G401 (cell line): ENCODE measurements around the gene ASGR1. TPM values are rescaled to one million over a fixed set of nuclear protein-coding genes. Genes with fewer than 3 reads are reported as not detected.
"Not testable (repeated sequence)": the region's sequence is repeated elsewhere in the genome, so short reads cannot be mapped to it uniquely, and the experiment has no call there.

ENCODE experiments used
- DNase-seq: peaks from one replicate; pipeline ENCODE4 v3.0.0-alpha.2; 2015; ENCODE audit warnings: low spot score
- in situ Hi-C: cut with HindIII; loops from 2 replicates; pipeline ENCODE4 v1.10.0; 2016; ENCODE audit warnings: low sequenced_read_pairs, mixed read lengths
- total RNA-seq: library from RNA; depleted of rRNA; stranded (reverse); fragments of >200 nt; shearing (Covaris generic); gene quantifications from 2 replicates; pipeline ENCODE4 v1.2.3, GENCODE V29; 2014

ASGR1 gene
- total RNA-seq, 1 experiment from 2014 or later: 7.1 TPM

- no peak for DNase-seq
- in situ Hi-C loops: no loop called here
Measured at GRCh38 chr17:7195971-7196370, 16.8 kb upstream of the ASGR1 start.

GRCh38 chr17:7192271-7192937 lies 13.2 kb upstream of the ASGR1 start:
- DNase-seq: peak; percentile 58
- in situ Hi-C loops: no loop called here

- in situ Hi-C loops: no loop called here
- DNase-seq: peak; percentile 88
Measured at GRCh38 chr17:7191571-7192270, 12.6 kb upstream of the ASGR1 start.

GRCh38 chr17:7191069-7191468 lies 11.9 kb upstream of the ASGR1 start:
- in situ Hi-C loops: no loop called here
- no peak for DNase-seq

- no peak for DNase-seq
- in situ Hi-C loops: no loop called here
Measured at GRCh38 chr17:7190276-7190917, 11.2 kb upstream of the ASGR1 start.

- in situ Hi-C loops: no loop called here
- DNase-seq: no peak
Measured at GRCh38 chr17:7186241-7186640, 7.1 kb upstream of the ASGR1 start.

GRCh38 chr17:7184647-7185046 lies 5.5 kb upstream of the ASGR1 start:
- DNase-seq: no peak
- in situ Hi-C loops: no loop called here

GRCh38 chr17:7184091-7184488 lies 4.9 kb upstream of the ASGR1 start:
- in situ Hi-C loops: no loop called here

GRCh38 chr17:7183433-7184090 lies 4.4 kb upstream of the ASGR1 start:
- in situ Hi-C loops: no loop called here
- no peak for DNase-seq

More at GRCh38 chr17:7184091-7184488, 4.9 kb upstream of the ASGR1 start:
- DNase-seq: peak; percentile 69

GRCh38 chr17:7182101-7182500 lies 2.9 kb upstream of the ASGR1 start:
- DNase-seq, in situ Hi-C loops: not testable (repeated sequence)

- in situ Hi-C loops: no loop called here
Measured at GRCh38 chr17:7178973-7179316, 225 bp downstream of the ASGR1 start.

GRCh38 chr17:7177954-7178477 lies 1.2 kb downstream of the ASGR1 start:
- DNase-seq: no peak
- in situ Hi-C loops: no loop called here

More at GRCh38 chr17:7178973-7179316, 225 bp downstream of the ASGR1 start:
- no peak for DNase-seq

- in situ Hi-C loops: no loop called here
- DNase-seq: peak; percentile 85
Measured at GRCh38 chr17:7177191-7177953, 1.8 kb downstream of the ASGR1 start.

GRCh38 chr17:7176841-7177190 lies 2.4 kb downstream of the ASGR1 start:
- in situ Hi-C loops: no loop called here
- no peak for DNase-seq

GRCh38 chr17:7176107-7176840 lies 2.9 kb downstream of the ASGR1 start:
- in situ Hi-C loops: no loop called here
- no peak for DNase-seq

- no peak for DNase-seq
- in situ Hi-C loops: no loop called here
Measured at GRCh38 chr17:7175330-7175733, 3.8 kb downstream of the ASGR1 start.

- in situ Hi-C loops: no loop called here
- DNase-seq: no peak
Measured at GRCh38 chr17:7174603-7175326, 4.4 kb downstream of the ASGR1 start.
